NCI-H128 (cell line): Measurements from ENCODE around the gene ENAM.
"Not testable (repeated sequence)": the region's sequence is repeated elsewhere in the genome, so short reads cannot be mapped to it uniquely, and the experiment has no call there.

Experiments
- DNase-seq: peaks from one replicate; lab custom pipeline; 2025; ENCODE audit not compliant: unreplicated experiment; lab: John Stamatoyannopoulos, UW

Gene ENAM

GRCh38 chr4:70674731-70675130, 46.2 kb downstream of the ENAM start:
- DNase-seq = no peak

- no peak for DNase-seq
Measured at GRCh38 chr4:70676554-70677090, 48.1 kb downstream of the ENAM start.

GRCh38 chr4:70678383-70678999, 49.9 kb downstream of the ENAM start:
- DNase-seq = no peak

GRCh38 chr4:70680934-70681333, 52.4 kb downstream of the ENAM start:
- no peak for DNase-seq

GRCh38 chr4:70681704-70682103, 53.2 kb downstream of the ENAM start:
- no peak for DNase-seq

- not testable (repeated sequence) for DNase-seq
Measured at GRCh38 chr4:70682142-70682541, 53.6 kb downstream of the ENAM start.

GRCh38 chr4:70687392-70687791, 58.8 kb downstream of the ENAM start:
- no peak for DNase-seq

- peak; percentile 91 for DNase-seq
Measured at GRCh38 chr4:70687821-70688794, 59.6 kb downstream of the ENAM start, which contains the start of gene UTP3. Gene UTP3 (plus strand): TSS chr4:70688532. CDS start chr4:70688678, 146 bp downstream.

- no peak for DNase-seq
Measured at GRCh38 chr4:70688795-70689231, 60.3 kb downstream of the ENAM start.

- DNase-seq = no peak
Measured at GRCh38 chr4:70691661-70692060, 63.1 kb downstream of the ENAM start.

- DNase-seq = not testable (repeated sequence)
Measured at GRCh38 chr4:70694633-70695032, 66.1 kb downstream of the ENAM start.
